ENCODE data around the gene HIP1R. TPM values are rescaled to one million over a fixed set of nuclear protein-coding genes. Genes with fewer than 3 reads are reported as not detected.

Gene HIP1R
- total and polyA plus RNA-seq, 10 donors, result 40.3 to 65.9 (median 49.0) TPM

- DNase-seq, result no peak
- WGBS, 5 donors, result 77 to 89% (median 84%) methylated on average over 5 of the region's 5 CpGs
- no peak overlapping the region for H3K4me3 ChIP-seq
- H3K27ac ChIP-seq, result no peak overlapping the region
- no peaks in the 10 kb centered on the region for H3K36me3 ChIP-seq
- H3K9me3 ChIP-seq, result no peaks in the 10 kb centered on the region
- H3K27me3 ChIP-seq (replicated peaks in 1 of 7), result no peaks in the 10 kb centered on the region
- intact Hi-C loops (cut with DNase I; ENCODE audit: low total_unique reads), result no loop called here
- TF ChIP-seq POLR2A (IDR thresholded peaks at IDR 0.05) (no peak), POLR2AphosphoS5 (IDR thresholded peaks at IDR 0.05) (no peak), CTCF (IDR thresholded peaks at IDR 0.05 in 8 of 11, conservative IDR thresholded peaks at IDR 0.05 in 3 of 11) (no peak)
- peaks cover 0 to 9% (median 7%) of the 10 kb centered on the region in 6 donors for H3K4me1 ChIP-seq
These were observed 44.7 kb upstream of the HIP1R start for GRCh38 chr12:122790393-122791075.

- DNase-seq, result no peak
- Histone ChIP-seq H3K27me3 (replicated peaks in 1 of 7) (no peaks in the 10 kb centered on the region), H3K36me3 (no peaks in the 10 kb centered on the region), H3K9me3 (no peaks in the 10 kb centered on the region), H3K27ac (no peak overlapping the region), H3K4me1 (peaks cover 0 to 9% (median 7%) of the 10 kb centered on the region in 6 donors), H3K4me3 (peak overlapping the region in 1 of 8 donors; percentile 24)
- intact Hi-C loops (cut with DNase I; ENCODE audit: low total_unique reads), result no loop called here
- WGBS, 5 donors, result 13 to 27% (median 22%) methylated on average over 10 of the region's 10 CpGs
- TF ChIP-seq POLR2A (IDR thresholded peaks at IDR 0.05) (no peak), POLR2AphosphoS5 (IDR thresholded peaks at IDR 0.05) (no peak), CTCF (IDR thresholded peaks at IDR 0.05 in 8 of 11, conservative IDR thresholded peaks at IDR 0.05 in 3 of 11) (peak; percentile 60 to 86 (median 74))
These were observed 41.6 kb upstream of the HIP1R start for GRCh38 chr12:122793685-122794106.

GRCh38 chr12:122795807-122796206 is 39.5 kb upstream of the HIP1R start:
- intact Hi-C loops (cut with DNase I; ENCODE audit: low total_unique reads), result no loop called here
- H3K4me1 ChIP-seq, result peaks cover 0 to 21% (median 9%) of the 10 kb centered on the region in 6 donors
- H3K36me3 ChIP-seq, result no peaks in the 10 kb centered on the region
- no peak overlapping the region for H3K4me3 ChIP-seq
- no peak for TF ChIP-seq CTCF (IDR thresholded peaks at IDR 0.05 in 8 of 11, conservative IDR thresholded peaks at IDR 0.05 in 3 of 11)
- no peaks in the 10 kb centered on the region for H3K27me3 ChIP-seq (replicated peaks in 1 of 7)
- no peak for DNase-seq
- no peaks in the 10 kb centered on the region for H3K9me3 ChIP-seq
- no peak overlapping the region for H3K27ac ChIP-seq
- 86 to 94% (median 92%) methylated on average over 4 of the region's 4 CpGs for WGBS, 5 donors

- Histone ChIP-seq H3K9me3 (no peaks in the 10 kb centered on the region), H3K4me3 (no peak overlapping the region), H3K4me1 (peaks cover 0 to 12% (median 2%) of the 10 kb centered on the region in 6 donors), H3K36me3 (no peaks in the 10 kb centered on the region), H3K27ac (no peak overlapping the region), H3K27me3 (replicated peaks in 1 of 7) (no peaks in the 10 kb centered on the region)
- WGBS, 5 donors, result 45 to 82% (median 66%) methylated on average over 13 of the region's 13 CpGs
- intact Hi-C loops (cut with DNase I; ENCODE audit: low total_unique reads), result no loop called here
- DNase-seq, result peak; percentile 79
- no peak for TF ChIP-seq CTCF (IDR thresholded peaks at IDR 0.05 in 8 of 11, conservative IDR thresholded peaks at IDR 0.05 in 3 of 11)
- no peak for TF ChIP-seq POLR2A (IDR thresholded peaks at IDR 0.05)
- no peak for TF ChIP-seq POLR2AphosphoS5 (IDR thresholded peaks at IDR 0.05)
These were observed 35.5 kb upstream of the HIP1R start for GRCh38 chr12:122799641-122800243.
